PFSK-1 (cell line): ENCODE measurements around the gene COL12A1.

Experiments used
- FOXP2 ChIP-seq: optimal IDR thresholded peaks from 2 replicates; pipeline ENCODE3; 2011; ENCODE audit warnings: borderline replicate concordance, control low read depth, inconsistent platforms; ENCODE audit not compliant: insufficient read depth; ENCODE audit errors: extremely low read length, extremely low read depth
- POLR2AphosphoS5 ChIP-seq: IDR thresholded peaks from 2 replicates; pipeline ENCODE4 v1.6.1; 2012; ENCODE audit warnings: low read depth, mild to moderate bottlenecking, control low read depth, low read length, moderate library complexity
- SIN3A ChIP-seq: IDR thresholded peaks from 2 replicates; pipeline ENCODE4 v1.6.1; 2012; ENCODE audit warnings: mild to moderate bottlenecking, low read length, moderate library complexity, borderline replicate concordance; ENCODE audit not compliant: insufficient read depth
- TAF1 ChIP-seq: IDR thresholded peaks from 2 replicates; pipeline ENCODE4 v1.6.1; 2012; ENCODE audit warnings: low read length, control low read depth, borderline replicate concordance; ENCODE audit not compliant: insufficient read depth
- TF ChIP-seq, protein P1 (sequence below), 2 experiments: IDR thresholded peaks; 2 replicates each; pipeline versions ENCODE4 v1.6.1 to v1.8.0; 2011 to 2012; ENCODE audit warnings: low read depth in 2 of 2, low read length in 2 of 2, control low read depth in 1 of 2, inconsistent platforms in 1 of 2, mild to moderate bottlenecking in 1 of 2, moderate library complexity in 1 of 2; ENCODE audit not compliant: insufficient read depth in 1 of 2

GRCh38 chr6:75142721-75143120 lies 63.1 kb downstream of the COL12A1 start:
- TF ChIP-seq SIN3A = no peak
- no peak for TF ChIP-seq POLR2AphosphoS5
- TF ChIP-seq TAF1 = no peak
- TF ChIP-seq, protein P1, sequence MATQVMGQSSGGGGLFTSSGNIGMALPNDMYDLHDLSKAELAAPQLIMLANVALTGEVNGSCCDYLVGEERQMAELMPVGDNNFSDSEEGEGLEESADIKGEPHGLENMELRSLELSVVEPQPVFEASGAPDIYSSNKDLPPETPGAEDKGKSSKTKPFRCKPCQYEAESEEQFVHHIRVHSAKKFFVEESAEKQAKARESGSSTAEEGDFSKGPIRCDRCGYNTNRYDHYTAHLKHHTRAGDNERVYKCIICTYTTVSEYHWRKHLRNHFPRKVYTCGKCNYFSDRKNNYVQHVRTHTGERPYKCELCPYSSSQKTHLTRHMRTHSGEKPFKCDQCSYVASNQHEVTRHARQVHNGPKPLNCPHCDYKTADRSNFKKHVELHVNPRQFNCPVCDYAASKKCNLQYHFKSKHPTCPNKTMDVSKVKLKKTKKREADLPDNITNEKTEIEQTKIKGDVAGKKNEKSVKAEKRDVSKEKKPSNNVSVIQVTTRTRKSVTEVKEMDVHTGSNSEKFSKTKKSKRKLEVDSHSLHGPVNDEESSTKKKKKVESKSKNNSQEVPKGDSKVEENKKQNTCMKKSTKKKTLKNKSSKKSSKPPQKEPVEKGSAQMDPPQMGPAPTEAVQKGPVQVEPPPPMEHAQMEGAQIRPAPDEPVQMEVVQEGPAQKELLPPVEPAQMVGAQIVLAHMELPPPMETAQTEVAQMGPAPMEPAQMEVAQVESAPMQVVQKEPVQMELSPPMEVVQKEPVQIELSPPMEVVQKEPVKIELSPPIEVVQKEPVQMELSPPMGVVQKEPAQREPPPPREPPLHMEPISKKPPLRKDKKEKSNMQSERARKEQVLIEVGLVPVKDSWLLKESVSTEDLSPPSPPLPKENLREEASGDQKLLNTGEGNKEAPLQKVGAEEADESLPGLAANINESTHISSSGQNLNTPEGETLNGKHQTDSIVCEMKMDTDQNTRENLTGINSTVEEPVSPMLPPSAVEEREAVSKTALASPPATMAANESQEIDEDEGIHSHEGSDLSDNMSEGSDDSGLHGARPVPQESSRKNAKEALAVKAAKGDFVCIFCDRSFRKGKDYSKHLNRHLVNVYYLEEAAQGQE (IDR thresholded peaks at IDR 0.05; ENCODE audit: insufficient read depth in 1 of 2, low read depth in 2 of 2, low read length in 2 of 2) = no peak
- TF ChIP-seq FOXP2 = no peak
